ENCODE measurements around the gene ROBO1.
"Not testable (repeated sequence)": the region's sequence is repeated elsewhere in the genome, so short reads cannot be mapped to it uniquely, and the experiment has no call there.

The ROBO1 gene

DNA sequence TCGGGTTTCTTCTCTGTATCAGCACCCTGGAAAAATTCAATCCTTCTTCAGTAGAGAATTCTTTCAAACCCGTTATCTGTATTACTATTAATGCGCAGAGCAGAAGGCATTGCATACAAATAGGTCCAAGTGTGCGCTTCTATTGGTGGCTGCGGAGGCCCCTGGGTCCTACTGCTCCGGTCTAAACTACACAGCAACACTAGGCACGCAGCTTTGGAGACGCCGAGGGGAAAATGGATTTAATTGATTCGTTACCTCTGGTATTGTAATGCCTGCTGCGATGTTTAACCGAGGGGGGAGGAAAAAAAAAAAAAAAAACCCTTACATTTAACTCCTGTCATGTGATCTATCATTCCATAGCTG lies at the start of gene ROBO1:
Gene ROBO1, minus strand, starts transcription at position 94 of the 363 bp plus-strand sequence.
- H3K27ac ChIP-seq, result no peak within 1 kb of the TSS
- H3K4me3 ChIP-seq, result no peak within 1 kb of the TSS

DNA sequence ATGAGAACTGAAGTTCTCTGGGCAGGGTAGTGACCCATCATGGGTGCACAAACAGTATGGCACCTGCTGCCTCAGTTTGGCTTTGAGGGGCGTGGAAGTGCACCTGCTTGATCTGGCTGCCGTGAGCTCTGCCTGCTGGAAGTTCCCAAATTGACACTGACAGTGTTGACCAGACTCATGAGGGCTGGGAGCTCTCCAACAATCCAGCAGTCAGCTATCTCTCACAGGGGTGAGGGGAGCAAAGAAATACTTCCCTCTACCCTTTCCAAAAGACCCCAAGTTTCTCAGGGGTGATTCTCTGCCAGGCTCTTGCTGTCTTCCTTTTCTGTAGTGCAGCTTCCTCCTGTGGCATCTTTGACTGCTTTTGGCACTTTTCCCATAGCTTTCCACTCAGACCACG lies 49.4 kb upstream of the ROBO1 start:
- Histone ChIP-seq H3K27ac (no peak overlapping the region), H3K4me3 (no peak overlapping the region)

DNA sequence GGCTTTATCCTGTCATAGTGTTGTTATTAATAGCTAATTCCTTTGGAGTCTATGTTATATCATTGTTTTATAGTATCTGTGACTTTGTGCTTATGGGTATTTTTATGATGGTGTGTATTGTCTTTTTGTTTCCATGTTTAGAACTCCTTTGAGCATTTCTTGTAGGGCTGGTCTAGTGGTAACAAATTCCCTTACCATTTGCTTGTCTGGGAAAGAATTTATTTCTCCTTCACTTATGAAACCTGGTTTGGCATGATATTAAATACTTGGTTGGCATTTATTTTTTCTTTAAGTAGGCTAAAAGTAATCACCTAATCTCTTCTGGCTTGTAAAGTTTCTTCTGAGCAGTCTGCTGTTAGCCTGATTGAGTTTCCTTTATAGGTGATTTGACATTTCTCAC lies 47.7 kb upstream of the ROBO1 start:
- Histone ChIP-seq H3K4me3 (no peak overlapping the region), H3K27ac (no peak overlapping the region)

DNA sequence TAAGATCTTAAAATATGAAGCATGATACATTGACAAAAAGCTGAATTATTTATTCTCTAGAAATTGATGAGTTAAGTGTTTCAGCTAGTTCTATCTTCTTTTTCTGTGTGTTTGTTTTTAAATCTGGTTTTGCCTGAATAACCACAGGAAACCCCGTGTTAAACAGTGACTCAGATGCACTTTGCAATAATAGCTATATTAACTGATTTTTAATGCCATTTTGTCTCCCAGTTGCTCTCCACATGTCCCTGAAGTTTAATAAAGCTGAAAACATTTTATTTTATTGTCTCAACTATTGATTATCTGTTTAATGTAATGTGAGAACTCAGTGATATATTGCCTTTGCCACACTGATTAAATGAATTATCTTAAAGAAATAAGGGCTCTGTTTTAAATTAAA lies 42.8 kb upstream of the ROBO1 start:
- H3K27ac ChIP-seq, result no peak overlapping the region
- H3K4me3 ChIP-seq, result no peak overlapping the region

DNA sequence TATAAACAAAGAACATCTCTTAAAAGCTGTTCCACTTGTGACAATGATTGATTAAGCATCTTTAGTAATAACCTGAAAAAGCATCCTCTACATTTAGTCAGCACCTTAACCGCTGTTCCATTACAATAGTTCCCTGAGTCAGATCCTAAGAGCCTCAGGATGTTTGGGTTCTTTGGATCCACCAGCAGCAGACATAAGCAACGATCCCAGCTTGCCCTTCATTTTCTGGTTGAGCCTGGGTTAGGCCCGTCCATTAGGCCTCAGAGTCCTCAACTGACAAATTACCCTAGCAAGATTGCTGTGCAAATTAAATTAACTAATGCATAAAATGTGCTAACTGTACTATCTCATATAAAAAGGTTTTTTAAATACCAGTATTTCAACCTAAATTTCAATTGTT lies 42.3 kb upstream of the ROBO1 start:
- no peak overlapping the region for H3K4me3 ChIP-seq

DNA sequence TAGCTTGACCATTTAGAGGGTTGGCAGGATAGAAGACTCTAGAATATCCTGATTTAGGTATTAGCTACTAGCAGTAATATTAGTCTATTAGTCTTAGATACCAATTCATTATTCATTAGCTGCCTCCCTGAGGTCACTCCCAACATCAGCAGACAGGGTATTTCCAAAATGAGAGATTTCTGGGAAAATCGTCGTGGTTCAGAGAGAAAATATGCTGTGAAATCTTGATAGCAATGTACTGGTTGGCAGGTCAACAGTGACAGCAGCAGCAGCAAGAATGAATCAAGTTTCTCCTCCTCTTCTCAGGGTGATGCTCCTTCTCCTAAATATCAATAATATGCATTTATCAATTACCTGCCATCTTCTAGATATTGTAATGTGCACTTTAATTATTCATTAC lies 41.3 kb upstream of the ROBO1 start:
- no peak overlapping the region for H3K4me3 ChIP-seq
- H3K27ac ChIP-seq, result no peak overlapping the region

More for the DNA sequence above, 42.3 kb upstream of the ROBO1 start:
- H3K27ac ChIP-seq, result no peak overlapping the region

DNA sequence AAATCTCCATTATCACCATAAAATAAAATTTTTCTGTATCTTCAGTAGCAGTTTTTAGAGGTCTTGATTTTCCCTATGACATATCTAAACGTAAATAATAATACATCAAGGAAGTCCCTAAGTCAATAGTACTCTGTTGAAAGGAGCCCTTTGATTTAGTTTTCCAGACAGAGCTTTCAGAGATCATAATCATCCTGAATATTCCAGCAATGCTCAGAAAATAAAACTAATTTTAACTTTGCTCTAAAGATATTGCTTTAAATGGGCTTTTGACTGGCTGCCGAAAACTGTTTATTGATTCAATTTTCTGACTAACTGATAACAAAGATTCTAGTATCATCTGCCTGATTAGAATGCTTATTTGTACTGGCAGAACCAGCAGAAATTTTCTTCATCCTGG lies 40.7 kb upstream of the ROBO1 start:
- H3K4me3 ChIP-seq, result no peak overlapping the region
- no peak overlapping the region for H3K27ac ChIP-seq

DNA sequence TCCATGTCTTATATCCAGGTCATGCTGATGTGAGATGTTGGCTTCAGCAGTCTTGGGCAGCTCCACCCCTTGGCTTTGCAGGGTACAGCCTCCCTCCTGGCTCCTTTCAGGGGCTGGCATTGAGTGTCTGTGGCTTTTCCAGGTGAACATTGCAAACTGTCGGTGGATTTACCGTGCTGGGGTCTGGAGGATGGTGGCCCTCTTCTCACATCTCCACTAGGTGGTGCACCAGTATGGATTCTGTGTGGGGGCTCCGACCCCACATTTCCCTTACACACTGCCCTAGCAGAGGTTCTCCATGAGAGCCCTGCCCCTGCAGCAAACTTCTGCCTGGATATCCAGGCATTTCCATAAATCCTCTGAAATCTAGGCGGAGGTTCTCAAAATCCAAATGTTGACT lies 22.4 kb upstream of the ROBO1 start:
- H3K4me3 ChIP-seq, H3K27ac ChIP-seq: not testable (repeated sequence)

DNA sequence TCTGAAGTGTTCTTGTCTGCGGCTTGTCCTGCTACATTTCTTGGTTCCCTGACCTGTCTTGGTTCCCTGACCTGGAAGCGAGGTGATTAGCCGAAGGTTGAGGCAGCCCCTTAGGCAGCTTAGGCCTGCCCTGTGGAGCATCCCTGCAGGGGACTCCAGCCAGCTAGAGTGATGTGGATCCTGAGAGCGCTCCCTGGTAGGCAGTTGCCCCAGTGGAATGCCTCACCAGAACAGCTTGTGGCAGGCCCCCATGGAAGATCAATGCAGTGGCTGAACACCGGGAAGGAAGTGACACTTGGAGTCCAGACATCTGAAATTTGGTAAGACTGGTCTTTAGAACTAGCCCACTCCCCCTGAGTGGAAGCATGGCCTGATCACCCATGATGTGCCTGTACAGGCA lies 5.5 kb upstream of the ROBO1 start:
- Histone ChIP-seq H3K4me3 (no peak overlapping the region), H3K27ac (no peak overlapping the region)

DNA sequence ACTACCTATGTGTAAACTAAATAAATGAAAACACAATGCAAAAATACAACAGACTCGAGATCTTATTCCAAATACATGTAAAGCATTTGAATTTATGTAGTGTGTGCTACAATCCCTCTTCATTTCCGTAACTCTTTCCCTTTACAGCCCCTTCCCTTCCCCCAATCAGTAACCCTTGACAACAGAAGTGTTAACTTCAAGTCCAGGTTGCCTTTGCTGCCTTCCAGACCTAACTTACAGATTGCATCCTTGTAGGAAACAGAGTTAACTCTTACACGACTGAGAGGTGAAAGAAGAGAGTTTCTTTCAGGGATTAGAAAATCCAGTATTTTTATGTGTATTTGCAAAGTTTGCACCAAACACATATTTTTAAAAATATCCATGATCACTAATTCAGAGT lies 1.4 kb upstream of the ROBO1 start:
- H3K4me3 ChIP-seq, result no peak overlapping the region
- H3K27ac ChIP-seq, result no peak overlapping the region

DNA sequence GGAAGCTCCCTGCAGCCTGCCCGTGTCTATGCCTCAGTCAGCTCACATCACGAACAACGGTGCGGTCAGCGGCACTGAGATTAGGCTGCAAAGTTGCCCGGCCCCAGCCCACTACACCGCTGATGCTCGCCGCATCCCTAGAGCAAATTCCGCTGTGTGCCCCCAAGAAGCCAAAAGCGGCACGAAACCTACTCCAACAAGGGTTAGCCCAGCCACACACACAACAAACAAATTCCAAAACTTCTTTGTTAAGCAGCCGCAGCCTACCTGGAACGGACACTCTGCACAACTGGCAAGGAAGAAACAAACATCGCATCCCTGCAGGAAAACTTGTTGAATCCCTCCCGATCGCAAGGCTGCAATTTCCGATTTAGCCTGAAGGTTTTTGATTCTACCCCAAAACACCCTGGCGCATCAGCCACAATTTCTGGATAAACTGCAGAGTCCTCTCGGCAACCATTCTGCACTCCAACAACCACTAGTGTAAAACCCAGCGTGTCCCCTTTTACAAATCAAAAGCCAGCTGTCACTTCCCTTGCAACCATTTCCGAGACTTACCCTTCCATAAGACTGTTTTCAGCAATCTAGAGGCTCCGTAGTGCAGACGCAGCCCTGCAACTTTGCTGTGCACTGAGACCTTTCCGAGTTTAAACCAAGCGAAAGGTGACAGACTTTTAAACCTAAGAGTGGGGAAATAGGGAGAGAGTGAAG lies 449 bp downstream of the ROBO1 start:
- Histone ChIP-seq H3K27ac (no peak overlapping the region), H3K4me3 (no peak overlapping the region)

DNA sequence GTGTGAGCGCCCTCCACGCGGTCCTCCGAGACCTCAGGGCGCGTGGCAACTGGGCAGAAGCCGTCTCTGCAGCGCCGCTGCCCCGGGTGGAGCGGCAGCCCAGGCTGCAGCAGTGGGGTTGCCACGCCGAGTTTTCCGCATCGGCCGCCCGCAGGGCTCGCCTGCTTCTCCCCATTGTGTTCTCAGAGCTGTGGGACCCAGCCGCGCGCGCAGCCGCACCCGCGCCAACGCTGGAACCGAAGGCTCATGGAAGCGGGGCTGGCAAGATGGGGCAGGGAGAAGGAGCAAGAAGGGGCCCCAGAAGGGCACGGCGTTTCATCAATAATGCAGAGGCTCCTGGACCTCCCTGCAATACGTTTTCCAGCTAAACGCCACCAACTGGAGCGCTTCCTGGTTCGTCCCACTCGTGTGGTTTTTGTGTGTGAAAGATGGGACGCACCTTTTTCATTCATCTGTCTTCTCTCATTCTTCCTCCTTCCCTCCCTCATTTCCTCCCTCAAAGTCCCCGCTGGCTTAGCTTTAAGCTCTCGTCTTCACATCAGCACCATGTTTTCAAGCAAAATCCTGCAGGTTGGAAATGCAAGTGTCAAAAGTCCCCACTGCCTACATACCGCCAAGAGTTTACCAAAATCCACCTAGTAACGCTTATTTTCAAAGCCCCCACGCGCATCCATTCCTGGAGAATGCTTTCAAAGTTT lies 1.2 kb downstream of the ROBO1 start:
- no peak overlapping the region for H3K4me3 ChIP-seq
- H3K27ac ChIP-seq, result no peak overlapping the region

DNA sequence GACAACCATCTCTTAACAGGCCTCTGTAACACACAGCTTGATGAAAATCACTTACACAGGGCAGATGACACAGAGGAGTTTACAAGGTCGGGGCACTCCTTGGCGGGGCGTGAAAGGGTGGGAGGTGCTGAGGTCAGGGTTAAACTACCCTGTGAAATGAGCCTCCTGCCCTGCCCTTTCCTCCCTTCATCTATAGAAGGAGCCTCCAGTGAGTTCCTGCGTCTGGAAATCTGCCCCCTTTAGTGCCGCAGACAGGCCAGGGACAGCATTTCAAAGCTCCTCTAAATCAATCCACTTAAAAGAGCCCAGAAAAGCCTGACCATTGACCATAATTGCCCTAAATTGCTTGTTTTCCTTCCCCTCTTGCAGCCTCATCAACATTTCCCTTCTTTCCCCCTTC lies 1.9 kb downstream of the ROBO1 start:
- Histone ChIP-seq H3K4me3 (no peak overlapping the region), H3K27ac (no peak overlapping the region)

DNA sequence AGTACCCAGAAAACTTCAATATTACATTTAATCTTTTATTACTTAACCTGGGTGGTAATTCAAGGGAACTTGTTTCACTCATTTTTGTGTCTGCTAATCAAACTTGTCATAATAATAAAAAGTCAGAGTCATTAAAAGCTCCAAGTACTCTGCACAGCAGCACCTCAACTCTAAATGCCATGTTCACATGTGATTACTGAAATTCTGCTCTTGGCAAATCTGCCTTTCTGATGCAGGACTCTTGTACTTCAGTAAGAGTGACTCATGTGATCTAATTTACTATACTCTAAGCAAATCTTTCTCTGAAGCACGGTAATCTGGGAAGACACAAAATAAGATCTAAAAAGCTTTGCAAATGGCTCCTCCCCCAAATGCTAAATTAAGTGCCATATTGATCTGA lies 6.4 kb downstream of the ROBO1 start:
- H3K27ac ChIP-seq, result no peak overlapping the region
- H3K4me3 ChIP-seq, result no peak overlapping the region

DNA sequence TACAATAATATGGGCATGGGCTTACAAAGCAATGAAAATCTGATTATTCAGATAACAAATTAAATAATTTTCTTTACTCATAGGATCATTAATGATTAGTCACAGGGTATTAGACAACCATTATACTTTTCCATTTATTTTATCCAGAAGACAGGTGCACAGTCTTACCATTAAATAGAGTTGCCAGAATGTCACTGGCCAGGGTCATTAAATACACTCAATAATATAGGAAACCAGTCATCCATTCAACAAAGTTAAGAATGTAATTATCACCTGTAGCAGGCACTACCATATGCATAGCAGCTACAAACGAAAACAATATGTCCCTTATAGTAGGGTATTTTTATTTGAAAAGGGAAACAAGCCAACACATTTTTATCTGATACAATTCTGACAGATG lies 16.1 kb downstream of the ROBO1 start:
- H3K4me3 ChIP-seq, result no peak overlapping the region

DNA sequence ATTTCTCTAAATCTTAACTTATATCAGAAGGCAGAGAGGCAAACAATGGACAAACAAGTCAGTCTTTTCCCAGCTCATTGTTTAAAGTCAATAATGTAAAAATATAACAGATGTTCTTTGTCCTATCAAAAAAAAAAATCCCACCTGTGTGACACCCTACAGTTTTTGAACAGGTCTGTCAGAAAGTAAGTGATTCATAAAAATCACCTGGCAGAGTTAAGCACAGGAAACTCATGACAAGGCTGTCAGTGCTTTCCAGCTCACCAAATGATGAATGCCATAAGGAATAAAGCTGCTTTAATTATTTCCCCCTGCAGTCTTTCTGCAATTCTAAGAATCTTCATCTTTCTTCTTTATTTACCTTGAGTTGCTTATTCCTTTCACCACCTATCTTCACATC lies 30.3 kb downstream of the ROBO1 start:
- no peak overlapping the region for H3K4me3 ChIP-seq
- no peak overlapping the region for H3K27ac ChIP-seq

More for the DNA sequence above, 16.1 kb downstream of the ROBO1 start:
- H3K27ac ChIP-seq, result no peak overlapping the region

DNA sequence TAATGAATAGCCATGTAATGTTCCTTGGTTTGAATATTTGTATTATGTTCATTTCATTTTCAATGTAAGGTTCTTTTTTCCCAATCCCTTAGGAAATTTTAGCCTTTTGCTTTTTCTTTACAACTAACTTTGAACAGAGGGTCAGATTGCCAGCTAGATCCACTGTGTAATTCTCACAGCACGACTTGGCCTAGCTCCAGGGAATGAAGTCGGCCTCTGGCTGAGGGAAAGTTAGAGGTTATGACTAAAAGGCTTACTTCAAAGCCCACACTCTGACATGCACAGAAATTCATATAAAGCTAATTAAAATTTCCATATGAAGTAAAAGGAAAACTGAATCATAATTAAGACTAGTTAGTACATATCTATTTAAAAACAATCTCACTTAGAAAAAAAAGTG lies 38.7 kb downstream of the ROBO1 start:
- no peak overlapping the region for H3K27ac ChIP-seq
- no peak overlapping the region for H3K4me3 ChIP-seq

DNA sequence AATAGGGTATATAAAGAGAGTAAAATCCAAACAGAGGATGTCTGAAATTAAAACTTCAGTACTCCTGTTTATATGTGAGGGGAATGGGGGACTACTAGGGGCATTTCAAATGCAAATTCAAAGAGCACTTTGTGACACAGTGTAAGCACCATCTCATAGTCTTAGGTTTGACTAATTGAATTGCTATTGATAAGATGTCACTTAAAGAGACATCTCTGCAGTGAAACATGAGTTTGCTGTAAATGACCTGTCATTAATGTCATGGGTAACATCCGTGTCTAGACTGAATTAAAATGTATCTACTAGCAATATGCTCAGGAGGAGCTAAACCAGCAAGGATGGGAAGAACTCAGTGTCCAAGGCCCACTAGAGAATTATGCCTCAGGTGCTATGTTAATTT lies 41.0 kb downstream of the ROBO1 start:
- no peak overlapping the region for H3K27ac ChIP-seq
- H3K4me3 ChIP-seq, result no peak overlapping the region

DNA sequence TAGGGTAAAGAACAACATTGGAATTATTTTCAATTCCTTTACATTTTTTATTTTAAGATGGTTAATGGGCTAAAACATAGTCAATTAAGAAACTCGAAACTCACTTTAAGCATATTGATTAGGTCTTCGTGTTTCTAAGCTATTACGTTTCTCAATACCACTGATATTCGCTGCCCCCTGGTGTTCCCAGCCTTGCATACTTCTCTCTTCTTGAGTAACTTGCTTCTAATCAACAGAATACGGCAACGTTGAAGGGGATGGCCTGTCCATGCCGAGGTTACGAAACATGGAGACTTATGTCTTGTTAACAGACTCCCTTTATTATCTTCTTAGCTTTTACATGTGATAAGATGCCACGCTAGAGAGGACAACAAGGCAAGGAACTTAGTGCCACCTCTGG lies 43.6 kb downstream of the ROBO1 start:
- Histone ChIP-seq H3K27ac (no peak overlapping the region), H3K4me3 (no peak overlapping the region)

DNA sequence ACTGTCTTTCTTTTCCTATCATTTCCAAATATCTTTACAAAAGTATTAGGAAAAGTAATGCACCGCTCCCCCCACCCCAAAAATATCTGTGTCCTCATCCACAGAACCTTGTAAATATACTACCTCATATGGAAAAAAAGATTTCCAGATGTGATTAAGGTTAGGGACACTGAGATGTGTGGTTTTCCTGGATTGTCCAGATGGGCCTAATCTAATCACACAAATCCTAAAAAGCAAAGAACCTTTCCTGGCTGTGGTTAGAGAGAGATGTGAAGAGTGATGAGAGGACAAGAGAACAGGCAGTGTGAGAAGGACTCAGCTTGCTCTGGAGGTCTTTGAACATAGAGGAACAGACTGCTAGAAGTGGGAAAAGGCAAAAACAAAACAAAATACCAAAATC lies 77.7 kb downstream of the ROBO1 start:
- Histone ChIP-seq H3K27ac (no peak overlapping the region), H3K4me3 (no peak overlapping the region)

DNA sequence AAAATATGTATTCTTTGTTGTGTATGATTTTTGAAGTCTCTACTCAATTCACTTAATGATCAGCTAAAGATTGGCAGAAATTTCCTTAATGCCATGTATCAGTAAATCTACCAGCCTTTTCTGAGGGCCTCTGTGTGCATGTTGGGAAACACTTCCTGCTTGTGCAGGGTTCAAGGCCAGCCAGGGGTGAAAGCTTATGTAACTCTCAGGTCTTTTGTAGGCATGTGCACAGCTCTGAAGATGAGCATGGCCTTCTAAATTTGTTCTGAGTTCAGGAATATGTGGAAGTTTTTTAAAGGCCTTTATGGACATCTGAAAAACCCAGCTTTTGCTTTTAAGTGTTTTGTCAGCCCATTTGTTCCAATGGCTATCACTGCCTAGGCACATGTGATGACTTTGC lies 82.7 kb downstream of the ROBO1 start:
- Histone ChIP-seq H3K27ac (no peak overlapping the region), H3K4me3 (no peak overlapping the region)

DNA sequence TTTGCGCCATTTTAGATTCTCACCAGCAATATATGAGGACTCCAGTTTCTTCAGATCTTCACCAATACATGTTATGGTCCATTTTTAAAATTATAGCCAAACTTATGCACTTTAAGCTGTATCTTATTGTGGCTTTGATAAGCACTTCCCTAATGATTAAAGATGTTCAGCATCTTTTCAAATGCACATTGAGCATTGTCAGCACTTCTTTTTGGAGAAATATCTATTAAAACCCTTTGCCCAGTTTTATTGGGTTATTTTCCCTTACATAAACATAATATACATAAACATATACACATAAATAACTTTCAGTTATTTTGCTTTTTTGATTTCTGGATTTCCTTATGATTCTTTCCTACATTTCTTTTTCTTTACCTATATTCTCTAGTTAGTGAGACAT lies 83.8 kb downstream of the ROBO1 start:
- Histone ChIP-seq H3K27ac (no peak overlapping the region), H3K4me3 (no peak overlapping the region)

All from skin epidermis (tissue), 12 donors.